ENCODE data around the gene MLANA. TPM values are rescaled to one million over a fixed set of nuclear protein-coding genes. Genes with fewer than 3 reads are reported as not detected.
A peak's percentile ranks its signal among the peaks of the same experiment; 100 is the strongest.
"Not testable (repeated sequence)": the region's sequence is repeated elsewhere in the genome, so short reads cannot be mapped to it uniquely, and the experiment has no call there.

Gene MLANA
- polyA plus RNA-seq, 1 donor from 2014 or later = not detected

DNA sequence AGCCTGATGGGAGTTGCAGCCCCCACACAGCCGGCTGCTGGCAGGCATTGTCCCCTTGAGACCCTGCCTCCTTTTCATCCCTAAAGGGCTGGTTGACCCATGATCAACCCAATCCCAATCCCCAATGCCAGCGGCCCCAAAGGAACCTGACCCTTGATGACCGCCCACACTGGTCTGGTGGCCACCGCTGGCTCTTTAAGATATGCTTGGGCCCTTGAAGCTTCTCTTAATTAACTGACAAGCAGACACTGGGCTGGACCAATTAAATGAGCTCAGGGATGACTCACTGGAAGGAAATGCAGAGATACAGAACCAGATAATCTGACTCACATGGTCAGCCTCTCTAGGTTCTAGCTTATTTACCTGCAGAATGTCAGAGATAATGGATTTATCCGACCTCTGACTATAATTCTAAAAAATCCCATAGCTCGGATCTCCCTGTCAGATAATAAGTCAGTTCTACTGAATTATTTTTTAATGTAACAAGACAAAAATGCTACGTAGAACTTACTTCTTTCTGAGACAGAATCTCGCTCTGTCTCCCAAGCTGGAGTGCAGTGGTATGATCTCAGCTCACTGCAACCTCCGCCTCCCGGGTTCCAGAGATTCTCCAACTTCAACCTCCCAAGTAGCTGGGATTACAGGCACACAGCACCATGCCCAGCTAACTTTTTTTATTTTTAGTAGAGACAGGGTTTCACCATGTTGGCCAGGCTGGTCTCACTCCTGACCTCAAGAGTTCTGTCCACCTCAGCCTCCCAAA lies 11.1 kb upstream of the MLANA start:
- Mint-ChIP-seq H3K4me1 (peaks cover 0 to 5% (median 0%) of the 10 kb centered on the region in 3 donors), H3K27me3 (no peaks in the 10 kb centered on the region), H3K36me3 (no peaks in the 10 kb centered on the region), H3K4me3 (no peak overlapping the region), H3K9me3 (peaks cover 0 to 2% (median 0%) of the 10 kb centered on the region in 3 donors), H3K27ac (no peak overlapping the region)

DNA sequence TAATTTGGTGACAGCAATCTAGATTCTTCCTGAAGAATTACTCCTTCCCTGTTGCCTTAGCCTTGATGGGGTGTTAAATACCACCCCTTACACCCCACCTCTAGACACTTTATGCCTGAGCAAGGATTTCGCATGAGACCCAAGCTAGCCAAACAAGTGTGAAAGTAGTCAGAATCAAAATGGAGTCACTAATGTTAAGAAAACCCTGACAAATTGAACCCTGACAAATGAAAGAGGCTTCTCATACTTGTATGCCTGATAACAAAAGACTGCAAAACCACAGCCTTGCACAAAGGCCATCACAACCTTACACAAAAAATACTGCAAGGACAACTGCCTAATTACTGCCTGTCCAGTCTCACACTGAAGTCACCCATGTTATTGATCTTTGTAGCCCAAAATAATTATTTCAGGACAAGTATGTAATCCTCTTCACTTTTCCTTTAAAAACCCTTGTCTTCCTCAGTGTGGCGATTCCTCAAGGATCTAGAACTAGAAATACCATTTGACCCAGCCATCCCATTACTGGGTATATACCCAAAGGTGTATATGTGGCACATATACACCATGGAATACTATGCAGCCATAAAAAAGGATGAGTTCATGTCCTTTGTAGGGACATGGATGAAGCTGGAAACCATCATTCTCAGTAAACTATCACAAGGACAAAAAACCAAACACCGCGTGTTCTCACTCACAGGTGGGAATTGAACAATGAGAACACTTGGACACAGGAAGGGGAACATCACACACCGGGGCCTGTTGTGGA lies 8.3 kb upstream of the MLANA start:
- H3K9me3 Mint-ChIP-seq, H3K27ac Mint-ChIP-seq, H3K4me3 Mint-ChIP-seq, H3K4me1 Mint-ChIP-seq, H3K27me3 Mint-ChIP-seq, H3K36me3 Mint-ChIP-seq: not testable (repeated sequence)

DNA sequence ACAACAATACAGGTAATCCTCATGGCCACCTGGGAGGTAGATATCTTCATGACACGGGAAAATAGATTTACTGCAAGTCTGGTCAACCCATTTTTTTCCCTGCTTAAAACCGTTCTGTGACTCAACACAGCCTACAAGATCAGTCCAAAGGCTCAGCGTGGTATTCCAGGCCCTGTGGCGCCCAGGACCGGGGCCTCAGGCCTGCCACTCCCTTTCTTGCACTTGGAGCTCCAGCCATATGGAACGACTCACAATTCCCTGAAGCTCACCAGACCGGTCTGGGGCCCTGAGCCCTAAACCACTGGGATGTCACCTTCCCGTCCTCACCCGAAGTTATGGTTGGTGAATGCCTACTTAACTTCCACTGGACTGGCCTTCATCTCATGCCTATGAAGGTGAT lies 6.5 kb upstream of the MLANA start:
- Mint-ChIP-seq H3K9me3 (peaks cover 0 to 2% (median 0%) of the 10 kb centered on the region in 3 donors), H3K36me3 (no peaks in the 10 kb centered on the region), H3K4me1 (no peaks in the 10 kb centered on the region), H3K4me3 (no peak overlapping the region), H3K27me3 (no peaks in the 10 kb centered on the region), H3K27ac (no peak overlapping the region)

DNA sequence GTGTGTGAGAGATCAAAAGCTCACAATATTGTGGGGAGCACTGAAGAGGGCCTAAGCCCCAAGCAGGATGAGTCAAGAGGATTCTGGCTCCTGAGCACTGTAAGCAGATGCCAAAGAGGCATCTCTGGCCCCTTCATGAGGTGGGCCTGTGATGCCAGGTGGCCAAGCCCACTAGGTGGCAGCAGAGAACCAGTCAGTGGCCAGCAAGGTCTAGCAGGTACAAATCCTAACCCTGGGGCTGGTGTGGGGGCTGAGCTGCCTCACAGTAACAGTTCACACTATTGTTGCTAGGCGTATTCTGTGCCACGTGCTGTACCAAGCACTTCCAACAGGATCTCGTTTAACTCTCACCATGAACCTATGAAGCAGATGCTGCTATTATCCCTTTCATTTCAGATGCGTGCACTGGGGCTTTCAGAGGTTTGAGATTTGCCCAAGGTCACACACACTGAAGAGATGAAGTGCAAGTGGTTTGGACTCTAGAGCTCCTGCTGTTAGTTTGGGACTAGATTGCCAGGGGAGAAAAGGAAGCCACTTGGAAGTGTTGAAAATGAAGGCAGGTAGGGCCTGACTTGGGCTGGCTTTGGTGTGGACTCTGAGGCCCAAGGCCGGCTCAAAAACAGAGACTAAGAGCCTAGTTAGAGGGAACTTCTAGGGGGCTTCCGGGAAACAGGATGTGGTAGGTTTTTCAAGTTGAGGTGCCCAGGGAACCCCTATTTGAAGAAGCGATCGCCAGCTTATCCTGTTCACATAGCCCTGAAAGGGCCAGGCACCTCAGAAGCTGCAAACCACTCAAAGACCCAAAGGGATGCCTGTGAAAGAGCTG lies 4.4 kb upstream of the MLANA start:
- no peaks in the 10 kb centered on the region for H3K36me3 Mint-ChIP-seq
- no peak overlapping the region for H3K27ac Mint-ChIP-seq

DNA sequence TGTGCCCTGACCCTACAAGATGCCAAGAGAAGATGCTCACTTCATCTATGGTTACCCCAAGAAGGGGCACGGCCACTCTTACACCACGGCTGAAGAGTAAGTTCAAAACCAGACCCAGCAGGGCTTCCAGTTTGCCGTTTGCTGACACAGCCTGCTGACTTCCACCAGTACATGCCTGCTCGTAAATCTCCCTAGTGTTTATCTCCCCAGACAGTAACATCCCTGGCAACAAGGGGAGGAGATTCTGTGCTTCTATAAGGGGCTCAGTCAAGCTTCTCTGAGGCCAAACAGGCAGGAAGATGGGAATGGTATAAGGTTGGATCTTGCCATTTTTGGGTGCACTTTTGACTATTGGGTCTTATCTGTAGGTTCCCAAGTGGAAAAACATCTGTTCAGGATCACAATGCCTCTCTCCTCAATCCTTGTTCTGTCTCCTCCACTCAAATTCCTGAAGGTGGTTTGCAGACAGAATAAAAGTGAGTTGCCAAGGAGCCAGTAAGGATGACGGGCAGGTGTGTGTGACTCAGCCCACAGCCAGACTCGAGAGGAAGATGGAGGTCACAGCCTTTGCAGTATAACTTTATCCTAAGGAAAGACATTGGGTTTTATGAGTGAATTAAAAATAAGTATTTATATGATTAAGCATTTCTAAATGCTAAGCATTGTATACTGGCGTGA lies 1.9 kb downstream of the MLANA start:
- no peak overlapping the region for H3K27ac Mint-ChIP-seq
- H3K27me3 Mint-ChIP-seq = no peaks in the 10 kb centered on the region
- no peak overlapping the region for H3K4me3 Mint-ChIP-seq
- H3K36me3 Mint-ChIP-seq = peaks cover 2% of the 10 kb centered on the region
- no peaks in the 10 kb centered on the region for H3K4me1 Mint-ChIP-seq
- no peaks in the 10 kb centered on the region for H3K9me3 Mint-ChIP-seq

More for the DNA sequence above, 4.4 kb upstream of the MLANA start:
- Mint-ChIP-seq H3K4me3 (no peak overlapping the region), H3K4me1 (no peaks in the 10 kb centered on the region), H3K9me3 (peaks cover 0 to 2% (median 0%) of the 10 kb centered on the region in 3 donors), H3K27me3 (no peaks in the 10 kb centered on the region)

DNA sequence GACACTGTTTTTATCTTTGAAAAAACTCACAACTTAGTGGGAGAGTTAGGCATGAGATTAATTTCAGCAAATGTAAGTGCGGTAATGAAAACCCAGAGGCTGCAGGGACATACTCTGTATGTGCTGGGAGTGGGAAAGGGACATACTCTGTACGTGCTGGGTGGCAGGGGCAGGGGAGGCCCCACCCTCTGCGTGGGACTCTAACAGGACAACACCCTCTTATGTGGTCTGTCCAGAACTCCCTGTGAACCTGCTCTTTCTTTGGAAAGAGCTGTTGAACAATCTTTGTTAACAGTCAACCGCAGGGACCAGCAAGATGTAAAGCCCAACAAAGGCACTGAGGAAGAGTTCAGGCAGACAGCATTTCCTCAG lies 2.4 kb downstream of the MLANA start:
- H3K36me3 Mint-ChIP-seq = peaks cover 2% of the 10 kb centered on the region
- no peak overlapping the region for H3K27ac Mint-ChIP-seq
- H3K4me1 Mint-ChIP-seq = no peaks in the 10 kb centered on the region

DNA sequence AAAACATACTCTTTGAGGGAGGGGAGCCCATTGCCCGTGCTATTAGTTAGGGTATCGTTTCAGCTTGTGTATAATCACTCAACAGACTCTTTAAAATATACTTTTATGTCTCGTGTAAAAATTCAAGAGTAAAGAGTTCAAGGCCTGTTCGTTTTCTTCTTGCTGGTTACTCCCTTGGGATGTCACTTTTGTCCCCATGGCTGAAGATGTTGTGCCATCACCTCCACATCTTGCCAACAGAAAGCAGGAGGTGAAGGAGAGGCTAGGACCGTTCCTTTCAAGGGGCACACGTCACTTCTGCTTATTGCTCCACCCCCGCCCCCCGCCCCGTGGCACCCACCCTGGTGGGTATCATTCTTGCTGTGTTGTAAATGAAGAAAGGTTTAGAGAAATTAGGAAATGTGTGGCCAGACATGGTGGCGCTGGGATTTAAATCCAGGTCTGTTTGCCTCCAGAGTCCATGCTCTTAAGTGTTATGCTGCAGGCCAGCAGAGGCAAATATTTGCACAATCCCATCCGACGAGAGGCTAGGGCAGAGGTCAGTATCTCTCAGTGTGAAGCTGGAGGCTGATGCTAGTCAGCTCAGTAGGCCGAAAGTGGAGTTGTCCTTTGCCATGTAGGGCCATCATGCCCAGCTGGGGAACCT lies 3.0 kb downstream of the MLANA start:
- H3K27ac Mint-ChIP-seq = no peak overlapping the region
- H3K9me3 Mint-ChIP-seq = no peaks in the 10 kb centered on the region
- H3K4me1 Mint-ChIP-seq = no peaks in the 10 kb centered on the region
- H3K36me3 Mint-ChIP-seq = peaks cover 4% of the 10 kb centered on the region
- H3K27me3 Mint-ChIP-seq = no peaks in the 10 kb centered on the region
- H3K4me3 Mint-ChIP-seq = no peak overlapping the region

More for the DNA sequence above, 2.4 kb downstream of the MLANA start:
- Mint-ChIP-seq H3K4me3 (no peak overlapping the region), H3K27me3 (no peaks in the 10 kb centered on the region), H3K9me3 (no peaks in the 10 kb centered on the region)

DNA sequence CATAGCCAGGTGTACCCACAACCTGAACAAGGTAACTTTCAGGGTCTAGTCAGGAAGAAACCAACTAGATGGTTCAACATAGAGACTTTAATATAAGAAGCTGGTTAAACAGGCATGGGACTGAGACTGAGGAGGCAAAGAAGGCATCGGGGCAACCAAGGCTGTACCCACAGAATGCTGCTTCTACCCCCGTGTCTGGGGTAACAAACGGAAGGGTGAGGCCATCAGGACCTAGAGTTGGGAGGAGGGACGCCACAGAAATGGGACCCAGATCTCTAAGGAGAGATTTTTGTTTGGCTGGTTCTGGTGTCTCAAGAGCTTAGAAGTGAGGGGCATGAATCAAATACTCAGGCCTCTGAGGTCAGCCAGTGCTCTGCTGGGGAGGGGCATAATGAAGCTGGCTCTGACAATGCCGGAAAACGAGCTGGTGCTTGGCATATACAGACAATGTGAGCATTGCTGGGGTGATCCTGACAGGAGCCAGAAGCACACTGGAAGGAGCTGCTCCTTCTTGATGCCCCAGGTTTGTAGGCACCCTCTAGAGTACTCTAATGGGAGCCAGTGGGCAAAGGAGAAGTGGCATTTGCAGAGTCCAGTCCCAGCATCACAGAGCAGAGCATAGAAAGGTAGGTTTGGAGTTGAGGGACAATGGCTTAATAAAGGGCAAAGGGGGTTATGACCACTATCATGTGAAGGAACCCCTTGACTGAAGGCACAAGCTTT lies 3.7 kb downstream of the MLANA start:
- H3K4me1 Mint-ChIP-seq = no peaks in the 10 kb centered on the region
- H3K27ac Mint-ChIP-seq = no peak overlapping the region
- H3K9me3 Mint-ChIP-seq = no peaks in the 10 kb centered on the region
- no peaks in the 10 kb centered on the region for H3K27me3 Mint-ChIP-seq
- no peak overlapping the region for H3K4me3 Mint-ChIP-seq
- peaks cover 4% of the 10 kb centered on the region for H3K36me3 Mint-ChIP-seq

DNA sequence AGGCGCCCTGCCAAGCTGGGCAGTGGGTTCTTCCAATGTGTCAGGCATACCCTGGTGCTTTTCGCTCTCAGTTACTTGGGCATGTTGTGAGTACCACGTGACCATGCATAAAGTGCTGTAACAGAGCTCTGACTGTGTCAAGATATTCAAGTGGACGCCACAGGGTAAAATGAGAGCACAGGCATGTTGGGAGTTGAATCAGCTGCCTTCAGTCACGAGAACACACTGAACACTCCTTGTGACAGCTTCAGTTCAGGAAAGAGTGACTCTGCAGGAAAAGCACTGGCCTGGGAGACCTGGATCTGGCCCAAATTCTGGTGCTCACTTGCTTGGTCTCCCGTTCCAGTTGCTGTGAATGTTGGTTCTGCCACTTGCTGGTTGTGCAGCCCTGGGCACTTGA lies 5.1 kb downstream of the MLANA start:
- Mint-ChIP-seq H3K36me3 (peaks cover 4% of the 10 kb centered on the region), H3K27ac (no peak overlapping the region), H3K9me3 (no peaks in the 10 kb centered on the region), H3K27me3 (no peaks in the 10 kb centered on the region), H3K4me3 (no peak overlapping the region), H3K4me1 (no peaks in the 10 kb centered on the region)

DNA sequence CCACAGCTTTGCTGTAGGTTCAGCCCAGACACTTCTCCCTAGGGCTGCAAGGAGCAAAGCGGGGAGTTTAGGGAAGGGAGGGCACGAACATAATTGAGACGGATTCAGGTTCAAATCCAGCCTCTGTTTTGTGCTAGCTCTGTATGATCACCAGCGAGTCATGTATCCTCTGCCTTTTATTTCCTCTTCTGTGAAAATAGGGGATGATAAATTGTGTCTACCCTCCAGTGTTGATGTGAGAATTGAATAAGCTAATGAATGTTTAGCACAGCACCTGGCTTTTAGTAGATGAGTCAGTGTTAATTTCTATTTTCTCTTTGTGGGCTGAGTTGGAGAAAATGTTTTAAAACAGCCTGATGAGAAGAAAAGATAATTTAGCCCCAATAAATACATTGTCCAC lies 6.2 kb downstream of the MLANA start:
- H3K9me3 Mint-ChIP-seq = no peaks in the 10 kb centered on the region
- H3K27me3 Mint-ChIP-seq = no peaks in the 10 kb centered on the region
- H3K4me3 Mint-ChIP-seq = no peak overlapping the region
- H3K4me1 Mint-ChIP-seq = no peaks in the 10 kb centered on the region
- peak overlapping the region in 1 of 3 donors; percentile 57 for H3K27ac Mint-ChIP-seq
- H3K36me3 Mint-ChIP-seq = peaks cover 4% of the 10 kb centered on the region

DNA sequence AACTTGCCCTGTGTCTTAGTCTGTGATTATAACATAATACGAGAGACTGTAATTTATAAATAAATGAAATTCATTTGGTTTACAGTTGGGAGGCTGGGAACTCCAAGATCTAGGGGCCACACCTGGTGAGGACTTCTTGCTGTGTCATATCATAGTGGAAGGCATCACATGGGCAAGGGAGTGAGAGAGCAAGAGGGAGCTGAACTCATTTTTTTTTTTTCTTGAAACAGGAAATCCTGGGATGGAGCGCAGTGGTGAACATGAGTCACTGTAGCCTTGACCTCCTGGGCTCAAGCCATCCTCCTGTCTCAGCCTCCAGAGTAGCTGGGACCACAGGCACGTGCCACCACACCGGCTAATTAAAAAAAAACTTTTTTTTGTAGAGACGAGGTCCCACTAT lies 7.2 kb downstream of the MLANA start:
- H3K4me3 Mint-ChIP-seq = no peak overlapping the region
- H3K27me3 Mint-ChIP-seq = no peaks in the 10 kb centered on the region
- H3K9me3 Mint-ChIP-seq = no peaks in the 10 kb centered on the region
- no peaks in the 10 kb centered on the region for H3K4me1 Mint-ChIP-seq
- H3K27ac Mint-ChIP-seq = no peak overlapping the region
- peaks cover 8% of the 10 kb centered on the region for H3K36me3 Mint-ChIP-seq

DNA sequence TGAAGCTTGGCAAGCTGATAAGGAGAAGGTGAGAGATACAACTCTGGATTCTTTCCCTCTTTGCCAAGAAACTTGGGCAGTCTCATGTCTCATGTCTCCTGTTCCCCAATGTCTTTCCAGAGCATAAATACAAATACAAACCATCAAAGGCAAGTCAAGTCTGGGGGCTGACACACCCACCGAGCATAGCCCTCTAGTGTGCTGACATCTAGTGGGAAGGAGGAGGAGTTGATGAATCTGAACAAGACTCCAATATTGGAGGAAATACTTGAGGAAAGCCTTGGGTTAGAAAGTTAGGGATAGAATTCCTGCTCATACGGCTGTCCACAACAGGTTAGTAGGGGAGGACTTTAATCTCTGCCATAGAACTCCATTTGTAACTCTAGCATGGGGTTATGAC lies 8.6 kb downstream of the MLANA start:
- H3K27ac Mint-ChIP-seq = no peak overlapping the region
- no peaks in the 10 kb centered on the region for H3K27me3 Mint-ChIP-seq
- no peaks in the 10 kb centered on the region for H3K4me1 Mint-ChIP-seq
- no peak overlapping the region for H3K4me3 Mint-ChIP-seq
- peaks cover 9% of the 10 kb centered on the region for H3K36me3 Mint-ChIP-seq
- no peaks in the 10 kb centered on the region for H3K9me3 Mint-ChIP-seq

DNA sequence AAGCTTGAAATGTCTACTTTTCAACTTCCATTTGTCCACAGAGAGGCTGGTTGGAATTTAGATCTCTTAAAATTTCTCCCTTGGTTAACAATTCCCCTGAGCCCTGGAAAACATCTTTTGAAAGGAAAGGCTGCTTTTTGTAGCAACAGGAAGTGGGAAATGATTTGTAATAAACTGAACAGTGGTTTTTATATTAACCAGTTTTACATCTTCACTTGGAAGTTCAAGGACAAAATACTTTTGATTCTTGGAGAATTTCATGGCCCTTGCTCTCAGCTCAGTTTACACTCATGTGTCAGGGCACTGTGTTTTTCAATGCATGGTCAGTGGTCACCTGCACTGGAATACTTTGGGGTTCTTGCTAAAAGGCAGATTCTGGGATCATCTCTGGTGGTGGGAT lies 9.9 kb downstream of the MLANA start:
- H3K36me3 Mint-ChIP-seq = peaks cover 10% of the 10 kb centered on the region
- H3K9me3 Mint-ChIP-seq = no peaks in the 10 kb centered on the region
- H3K27me3 Mint-ChIP-seq = no peaks in the 10 kb centered on the region
- H3K27ac Mint-ChIP-seq = no peak overlapping the region
- no peak overlapping the region for H3K4me3 Mint-ChIP-seq
- H3K4me1 Mint-ChIP-seq = no peaks in the 10 kb centered on the region

DNA sequence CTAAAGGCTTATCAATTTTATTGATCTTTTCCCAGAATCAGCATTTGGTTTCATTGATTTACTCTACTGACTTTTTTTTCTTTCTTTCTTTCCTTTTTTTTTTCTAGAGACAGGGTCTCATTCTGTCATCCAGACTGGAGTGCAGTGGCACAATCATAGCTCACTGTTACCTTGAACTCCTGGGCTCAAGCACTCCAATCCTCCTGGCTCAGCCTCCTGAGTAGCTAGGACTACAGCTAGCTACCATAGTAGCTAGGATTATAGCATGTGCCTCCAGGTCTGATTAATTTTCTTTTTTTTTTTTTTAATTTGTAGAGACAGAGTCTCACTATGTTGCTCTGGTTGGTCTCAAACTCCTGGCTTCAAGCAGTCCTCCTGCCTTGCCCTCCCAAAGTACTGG lies 11.7 kb downstream of the MLANA start:
- Mint-ChIP-seq H3K4me1 (no peaks in the 10 kb centered on the region), H3K9me3 (no peaks in the 10 kb centered on the region), H3K27me3 (no peaks in the 10 kb centered on the region), H3K27ac (no peak overlapping the region), H3K4me3 (no peak overlapping the region), H3K36me3 (peaks cover 14% of the 10 kb centered on the region)
